CD8-positive, alpha-beta memory T cell (primary cell): Measurements from ENCODE around the gene IQSEC1. TPM values are rescaled to one million over a fixed set of nuclear protein-coding genes. Genes with fewer than 3 reads are reported as not detected.

Source experiments
- CTCF ChIA-PET: fragments of 350-600 bp; sonication (Branson Sonifier 250); formaldehyde crosslinking; loops from one replicate; lab custom pipeline; 2021; ENCODE audit warnings: antibody characterized with exemption; lab: Charles Lee
- POLR2A ChIA-PET: fragments of 350-600 bp; sonication (Branson Sonifier 250); formaldehyde crosslinking; loops from one replicate; lab custom pipeline; 2021; ENCODE audit warnings: antibody characterized with exemption; lab: Charles Lee
- DNase-seq, 5 donors: peaks; one replicate each; pipeline versions ENCODE4 v3.0.0 to v3.0.0-alpha.2; 2020 to 2022; ENCODE audit warnings: mixed read lengths in 1 of 5
- H3K27ac ChIP-seq: one replicate; pipeline ENCODE4 v1.7.0; 2013; ENCODE audit warnings: low read depth, mild to moderate bottlenecking, low read length, moderate library complexity
- H3K27me3 ChIP-seq: 2 replicates; pipeline ENCODE4 v1.7.0; 2013; ENCODE audit warnings: low read length, mild to moderate bottlenecking; ENCODE audit not compliant: insufficient read depth, poor library complexity, severe bottlenecking
- H3K36me3 ChIP-seq: 2 replicates; pipeline ENCODE4 v1.7.0; 2013; ENCODE audit warnings: mild to moderate bottlenecking, low read length, moderate library complexity; ENCODE audit not compliant: insufficient read depth
- H3K4me1 ChIP-seq: 2 replicates; pipeline ENCODE4 v1.7.0; 2013; ENCODE audit warnings: mild to moderate bottlenecking, low read length, moderate library complexity; ENCODE audit not compliant: insufficient read depth
- H3K4me3 ChIP-seq: 2 replicates; pipeline ENCODE4 v1.7.0; 2013; ENCODE audit warnings: mild to moderate bottlenecking, low read length
- H3K9me3 ChIP-seq: 2 replicates; pipeline ENCODE4 v1.7.0; 2013; ENCODE audit warnings: mild to moderate bottlenecking, low read length
- H3K27ac Mint-ChIP-seq, 8 donors: one replicate each; pipeline ENCODE4 v1.8.0; 2020 to 2021; ENCODE audit warnings: mixed read lengths in 8 of 8, mild to moderate bottlenecking in 6 of 8, inconsistent platforms in 3 of 8, moderate library complexity in 3 of 8
- H3K27me3 Mint-ChIP-seq, 2 donors: one replicate each; pipeline ENCODE4 v1.8.0; 2020 to 2021; ENCODE audit warnings: mixed read lengths in 2 of 2, mild to moderate bottlenecking in 1 of 2, moderate library complexity in 1 of 2
- H3K36me3 Mint-ChIP-seq, 3 donors: one replicate each; pipeline ENCODE4 v1.8.0; 2020 to 2021; ENCODE audit warnings: mixed read lengths in 3 of 3, inconsistent platforms in 1 of 3, mild to moderate bottlenecking in 1 of 3
- H3K4me1 Mint-ChIP-seq, 3 donors: one replicate each; pipeline ENCODE4 v1.8.0; 2020 to 2021; ENCODE audit warnings: mixed read lengths in 3 of 3, inconsistent platforms in 1 of 3, mild to moderate bottlenecking in 1 of 3
- H3K4me3 Mint-ChIP-seq, 7 donors: one replicate each; pipeline ENCODE4 v1.8.0; 2020 to 2021; ENCODE audit warnings: mixed read lengths in 7 of 7, mild to moderate bottlenecking in 6 of 7, moderate library complexity in 4 of 7, inconsistent platforms in 2 of 7
- H3K9me3 Mint-ChIP-seq, 5 donors: one replicate each; pipeline ENCODE4 v1.8.0; 2020 to 2022; ENCODE audit warnings: mixed read lengths in 5 of 5, mild to moderate bottlenecking in 3 of 5, moderate library complexity in 2 of 5, inconsistent platforms in 1 of 5
- polyA plus RNA-seq: library from polyadenylated mRNA; unstranded; fragments of 300-500 nt; fragmentation: Illumina TruSeq; gene quantifications from one replicate; pipeline ENCODE4 v1.2.3, GENCODE V29; 2021
- total RNA-seq, 2 experiments: library from RNA; stranded (reverse); gene quantifications; one replicate each; pipeline ENCODE4 v1.2.3, GENCODE V29; 2021

The IQSEC1 gene
- total and polyA plus RNA-seq, 3 experiments from 2014 or later = 18.5 to 33.7 (median 19.8) TPM

- Mint-ChIP-seq H3K27me3 (no peaks in the 10 kb centered on the region), H3K9me3 (no peaks in the 10 kb centered on the region), H3K4me1 (peaks cover 19 to 65% (median 22%) of the 10 kb centered on the region in 3 donors), H3K4me3 (no peak overlapping the region), H3K27ac (peak overlapping the region in 5 of 8 donors; percentile 58 to 75 (median 70)), H3K36me3 (peaks cover 0 to 78% (median 3%) of the 10 kb centered on the region in 3 donors)
- Histone ChIP-seq H3K9me3 (no peaks in the 10 kb centered on the region), H3K4me1 (peaks cover 4% of the 10 kb centered on the region), H3K4me3 (no peak overlapping the region), H3K36me3 (peaks cover 31% of the 10 kb centered on the region), H3K27me3 (no peaks in the 10 kb centered on the region), H3K27ac (no peak overlapping the region)
- DNase-seq = no peak
- CTCF ChIA-PET = interaction anchor here (0.9 to 2.0 kb wide), 2 partner anchors 53 to 55 kb away, joined by 3 to 4 read pairs; no protein-coding TSS in a partner anchor
- POLR2A ChIA-PET = no interaction called here
These were observed 143.4 kb downstream of the IQSEC1 start for GRCh38 chr3:12929801-12930200.

- no peak overlapping the region for H3K27ac ChIP-seq
- no peak overlapping the region for H3K4me3 Mint-ChIP-seq
- peaks cover 13 to 52% (median 17%) of the 10 kb centered on the region in 3 donors for H3K4me1 Mint-ChIP-seq
- H3K4me3 ChIP-seq = no peak overlapping the region
- no peaks in the 10 kb centered on the region for H3K9me3 ChIP-seq
- peaks cover 0 to 78% (median 3%) of the 10 kb centered on the region in 3 donors for H3K36me3 Mint-ChIP-seq
- CTCF ChIA-PET = no interaction called here
- DNase-seq = no peak
- peaks cover 38% of the 10 kb centered on the region for H3K36me3 ChIP-seq
- no peaks in the 10 kb centered on the region for H3K9me3 Mint-ChIP-seq
- H3K27me3 ChIP-seq = no peaks in the 10 kb centered on the region
- H3K27me3 Mint-ChIP-seq = no peaks in the 10 kb centered on the region
- peak overlapping the region in 2 of 8 donors; percentile 78 to 90 for H3K27ac Mint-ChIP-seq
- peaks cover 4% of the 10 kb centered on the region for H3K4me1 ChIP-seq
- POLR2A ChIA-PET = no interaction called here
These were observed 146.6 kb downstream of the IQSEC1 start for GRCh38 chr3:12926660-12927059.

GRCh38 chr3:12925648-12926047 lies 147.6 kb downstream of the IQSEC1 start:
- H3K27me3 Mint-ChIP-seq = no peaks in the 10 kb centered on the region
- DNase-seq = no peak
- Histone ChIP-seq H3K36me3 (peaks cover 43% of the 10 kb centered on the region), H3K27me3 (no peaks in the 10 kb centered on the region), H3K4me3 (no peak overlapping the region), H3K9me3 (no peaks in the 10 kb centered on the region), H3K27ac (no peak overlapping the region), H3K4me1 (peaks cover 4% of the 10 kb centered on the region)
- peak overlapping the region in 2 of 8 donors; percentile 11 to 95 for H3K27ac Mint-ChIP-seq
- no peaks in the 10 kb centered on the region for H3K9me3 Mint-ChIP-seq
- POLR2A ChIA-PET = no interaction called here
- peaks cover 15 to 46% (median 17%) of the 10 kb centered on the region in 3 donors for H3K4me1 Mint-ChIP-seq
- H3K36me3 Mint-ChIP-seq = peaks cover 0 to 84% (median 3%) of the 10 kb centered on the region in 3 donors
- no peak overlapping the region for H3K4me3 Mint-ChIP-seq
- CTCF ChIA-PET = no interaction called here

GRCh38 chr3:12924437-12924836 lies 148.8 kb downstream of the IQSEC1 start:
- Histone ChIP-seq H3K36me3 (peaks cover 43% of the 10 kb centered on the region), H3K27me3 (no peaks in the 10 kb centered on the region), H3K4me3 (no peak overlapping the region), H3K9me3 (no peaks in the 10 kb centered on the region), H3K27ac (no peak overlapping the region), H3K4me1 (no peaks in the 10 kb centered on the region)
- peaks cover 9 to 39% (median 10%) of the 10 kb centered on the region in 3 donors for H3K4me1 Mint-ChIP-seq
- no peaks in the 10 kb centered on the region for H3K9me3 Mint-ChIP-seq
- no peaks in the 10 kb centered on the region for H3K27me3 Mint-ChIP-seq
- CTCF ChIA-PET = no interaction called here
- POLR2A ChIA-PET = no interaction called here
- no peak for DNase-seq
- H3K36me3 Mint-ChIP-seq = peaks cover 0 to 84% (median 3%) of the 10 kb centered on the region in 3 donors
- H3K27ac Mint-ChIP-seq = peak overlapping the region in 1 of 8 donors; percentile 95
- H3K4me3 Mint-ChIP-seq = no peak overlapping the region

- Histone ChIP-seq H3K27ac (no peak overlapping the region), H3K36me3 (peaks cover 43% of the 10 kb centered on the region), H3K9me3 (no peaks in the 10 kb centered on the region), H3K27me3 (no peaks in the 10 kb centered on the region), H3K4me1 (peaks cover 4% of the 10 kb centered on the region), H3K4me3 (no peak overlapping the region)
- Mint-ChIP-seq H3K4me1 (peaks cover 3 to 35% (median 9%) of the 10 kb centered on the region in 3 donors), H3K36me3 (peaks cover 0 to 82% (median 3%) of the 10 kb centered on the region in 3 donors), H3K4me3 (no peak overlapping the region), H3K27me3 (no peaks in the 10 kb centered on the region), H3K9me3 (no peaks in the 10 kb centered on the region), H3K27ac (peak overlapping the region in 1 of 8 donors; percentile 21)
- DNase-seq = no peak
- ChIA-PET POLR2A (no interaction called here), CTCF (no interaction called here)
These were observed 150.3 kb downstream of the IQSEC1 start for GRCh38 chr3:12922881-12923431.

- Mint-ChIP-seq H3K27ac (no peak overlapping the region), H3K9me3 (no peaks in the 10 kb centered on the region), H3K4me1 (peaks cover 9 to 36% (median 12%) of the 10 kb centered on the region in 3 donors), H3K4me3 (no peak overlapping the region), H3K27me3 (no peaks in the 10 kb centered on the region), H3K36me3 (peaks cover 0 to 84% (median 3%) of the 10 kb centered on the region in 3 donors)
- ChIA-PET CTCF (no interaction called here), POLR2A (no interaction called here)
- no peaks in the 10 kb centered on the region for H3K27me3 ChIP-seq
- peaks cover 9% of the 10 kb centered on the region for H3K4me1 ChIP-seq
- H3K27ac ChIP-seq = no peak overlapping the region
- no peak overlapping the region for H3K4me3 ChIP-seq
- peaks cover 46% of the 10 kb centered on the region for H3K36me3 ChIP-seq
- DNase-seq = no peak
- H3K9me3 ChIP-seq = no peaks in the 10 kb centered on the region
These were observed 150.9 kb downstream of the IQSEC1 start for GRCh38 chr3:12922306-12922705.

- DNase-seq = no peak
- peak overlapping the region in 2 of 8 donors; percentile 44 for H3K27ac Mint-ChIP-seq
These were observed 151.5 kb downstream of the IQSEC1 start for GRCh38 chr3:12921736-12922135.

GRCh38 chr3:12920967-12921366 lies 152.3 kb downstream of the IQSEC1 start:
- Mint-ChIP-seq H3K36me3 (peaks cover 0 to 90% (median 3%) of the 10 kb centered on the region in 3 donors), H3K4me1 (peaks cover 23 to 49% (median 25%) of the 10 kb centered on the region in 3 donors), H3K27ac (no peak overlapping the region), H3K9me3 (no peaks in the 10 kb centered on the region), H3K4me3 (no peak overlapping the region), H3K27me3 (no peaks in the 10 kb centered on the region)
- H3K36me3 ChIP-seq = peaks cover 50% of the 10 kb centered on the region
- ChIA-PET CTCF (no interaction called here), POLR2A (no interaction called here)
- no peaks in the 10 kb centered on the region for H3K9me3 ChIP-seq
- H3K27ac ChIP-seq = no peak overlapping the region
- H3K27me3 ChIP-seq = no peaks in the 10 kb centered on the region
- H3K4me3 ChIP-seq = no peak overlapping the region
- H3K4me1 ChIP-seq = peaks cover 23% of the 10 kb centered on the region
- no peak for DNase-seq

More at GRCh38 chr3:12921736-12922135, 151.5 kb downstream of the IQSEC1 start:
- Histone ChIP-seq H3K27me3 (no peaks in the 10 kb centered on the region), H3K4me3 (no peak overlapping the region), H3K4me1 (peaks cover 15% of the 10 kb centered on the region), H3K27ac (no peak overlapping the region), H3K36me3 (peaks cover 50% of the 10 kb centered on the region), H3K9me3 (no peaks in the 10 kb centered on the region)
- H3K9me3 Mint-ChIP-seq = no peaks in the 10 kb centered on the region
- ChIA-PET CTCF (no interaction called here), POLR2A (no interaction called here)
- no peaks in the 10 kb centered on the region for H3K27me3 Mint-ChIP-seq
- no peak overlapping the region for H3K4me3 Mint-ChIP-seq
- H3K4me1 Mint-ChIP-seq = peaks cover 15 to 42% (median 18%) of the 10 kb centered on the region in 3 donors
- H3K36me3 Mint-ChIP-seq = peaks cover 0 to 85% (median 3%) of the 10 kb centered on the region in 3 donors
